ENCODE measurements around the gene PASD1.
A peak's percentile ranks its signal among the peaks of the same experiment; 100 is the strongest.

The PASD1 gene

GRCh38 chrX:151675121-151675746 is 111.8 kb downstream of the PASD1 start:
- in situ Hi-C loops (cut with MboI; ENCODE audit: low pct_unique_long_range_greater_than_20kb, low sequenced_read_pairs, unreplicated experiment), result loop anchor here (25.0 kb wide), 1 partner anchor 513 kb away; no protein-coding TSS in a partner anchor
- no peak for TF ChIP-seq CTCF (IDR thresholded peaks at IDR 0.05; ENCODE audit: extremely low read depth, insufficient read depth, missing control alignments)
- DNase-seq (ENCODE audit: low spot score), result no peak

GRCh38 chrX:151676196-151676595 is 112.7 kb downstream of the PASD1 start:
- in situ Hi-C loops (cut with MboI; ENCODE audit: low pct_unique_long_range_greater_than_20kb, low sequenced_read_pairs, unreplicated experiment), result loop anchor here (25.0 kb wide), 1 partner anchor 514 kb away; no protein-coding TSS in a partner anchor
- no peak for TF ChIP-seq CTCF (IDR thresholded peaks at IDR 0.05; ENCODE audit: extremely low read depth, insufficient read depth, missing control alignments)
- DNase-seq (ENCODE audit: low spot score), result no peak

- DNase-seq (ENCODE audit: low spot score), result no peak
- in situ Hi-C loops (cut with MboI; ENCODE audit: low pct_unique_long_range_greater_than_20kb, low sequenced_read_pairs, unreplicated experiment), result loop anchor here (25.0 kb wide), 1 partner anchor 518 kb away; no protein-coding TSS in a partner anchor
- TF ChIP-seq CTCF (IDR thresholded peaks at IDR 0.05; ENCODE audit: extremely low read depth, insufficient read depth, missing control alignments), result no peak
Measured at GRCh38 chrX:151679798-151680402, 116.4 kb downstream of the PASD1 start.

GRCh38 chrX:151680805-151681204 is 117.3 kb downstream of the PASD1 start:
- peak; percentile 60 for DNase-seq (ENCODE audit: low spot score)
- in situ Hi-C loops (cut with MboI; ENCODE audit: low pct_unique_long_range_greater_than_20kb, low sequenced_read_pairs, unreplicated experiment), result loop anchor here (25.0 kb wide), 1 partner anchor 519 kb away; no protein-coding TSS in a partner anchor
- TF ChIP-seq CTCF (IDR thresholded peaks at IDR 0.05; ENCODE audit: extremely low read depth, insufficient read depth, missing control alignments), result peak; percentile 71

GRCh38 chrX:151687635-151688034 is 124.2 kb downstream of the PASD1 start:
- no peak for TF ChIP-seq CTCF (IDR thresholded peaks at IDR 0.05; ENCODE audit: extremely low read depth, insufficient read depth, missing control alignments)
- in situ Hi-C loops (cut with MboI; ENCODE audit: low pct_unique_long_range_greater_than_20kb, low sequenced_read_pairs, unreplicated experiment), result loop anchor here (25.0 kb wide), 1 partner anchor 525 kb away; no protein-coding TSS in a partner anchor
- no peak for DNase-seq (ENCODE audit: low spot score)

GRCh38 chrX:151688695-151689094 is 125.2 kb downstream of the PASD1 start:
- TF ChIP-seq CTCF (IDR thresholded peaks at IDR 0.05; ENCODE audit: extremely low read depth, insufficient read depth, missing control alignments), result no peak
- in situ Hi-C loops (cut with MboI; ENCODE audit: low pct_unique_long_range_greater_than_20kb, low sequenced_read_pairs, unreplicated experiment), result loop anchor here (25.0 kb wide), 1 partner anchor 526 kb away; no protein-coding TSS in a partner anchor
- DNase-seq (ENCODE audit: low spot score), result no peak

All from GM13977 (cell line).